ENCODE data around the gene SLC6A19. TPM values are rescaled to one million over a fixed set of nuclear protein-coding genes. Genes with fewer than 3 reads are reported as not detected.

The SLC6A19 gene
- polyA plus RNA-seq, 1 donor: 295 TPM

DNA sequence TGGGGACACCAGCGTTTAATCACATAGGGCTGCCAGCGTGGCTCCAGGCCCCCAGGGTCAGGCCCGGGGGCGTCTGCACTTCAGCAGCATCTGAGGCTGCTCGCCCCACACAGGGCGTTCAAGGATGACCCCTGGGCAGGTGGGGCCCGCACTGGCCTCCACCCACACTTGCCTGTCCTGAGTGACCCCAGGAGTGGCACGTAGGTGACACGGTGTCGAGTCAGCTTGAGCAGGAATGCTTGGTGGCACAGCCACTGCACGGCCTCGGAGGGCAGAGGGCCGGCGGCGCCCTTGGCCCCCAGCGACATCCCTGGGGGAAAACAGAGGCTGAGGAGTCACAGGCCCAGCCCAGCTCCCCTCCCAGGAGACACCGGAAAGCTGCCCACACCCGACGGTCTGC lies 52.8 kb downstream of the SLC6A19 start:
- Histone ChIP-seq H3K36me3 (ENCODE audit: control insufficient read depth, insufficient read depth, low read length) (no peaks in the 10 kb centered on the region), H3K4me3 (ENCODE audit: low read length) (no peak overlapping the region), H3K27ac (ENCODE audit: low read length) (no peak overlapping the region), H3K9me3 (ENCODE audit: control insufficient read depth, low read depth, low read length) (peaks cover 6% of the 10 kb centered on the region), H3K27me3 (ENCODE audit: control insufficient read depth, insufficient read depth, low read length) (no peaks in the 10 kb centered on the region), H3K4me1 (ENCODE audit: control insufficient read depth, insufficient read depth, low read length) (peaks cover 25% of the 10 kb centered on the region)
- no CpG with 5 or more reads among the region's 19 CpGs for WGBS (ENCODE audit: insufficient coverage, low lambda C conversion rate)
- no peak for DNase-seq

DNA sequence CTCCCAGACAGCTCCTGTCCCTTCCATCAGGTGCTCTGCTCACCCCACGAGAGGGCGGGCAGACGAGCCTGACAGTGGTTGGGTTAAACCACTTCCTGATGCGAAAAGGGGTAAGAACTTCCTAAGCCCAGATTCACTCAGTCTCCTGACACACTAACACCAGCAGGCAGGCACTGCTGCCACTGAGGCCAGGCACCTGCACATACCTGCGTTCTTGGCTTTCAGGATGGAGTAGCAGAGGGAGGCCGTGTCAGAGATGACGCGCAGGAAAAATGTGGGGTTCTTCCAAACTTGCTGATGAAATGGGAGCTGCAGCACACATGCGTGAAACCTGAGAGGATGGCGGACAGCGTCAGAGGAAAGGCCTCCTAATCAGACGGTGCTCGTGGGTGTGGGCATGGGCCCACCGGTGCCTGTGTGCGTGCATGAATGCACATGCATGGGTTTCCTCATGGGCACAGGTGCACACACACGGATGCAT lies 53.7 kb downstream of the SLC6A19 start:
- Histone ChIP-seq H3K27me3 (ENCODE audit: control insufficient read depth, insufficient read depth, low read length) (no peaks in the 10 kb centered on the region), H3K36me3 (ENCODE audit: control insufficient read depth, insufficient read depth, low read length) (no peaks in the 10 kb centered on the region), H3K9me3 (ENCODE audit: control insufficient read depth, low read depth, low read length) (peaks cover 6% of the 10 kb centered on the region), H3K4me3 (ENCODE audit: low read length) (no peak overlapping the region), H3K4me1 (ENCODE audit: control insufficient read depth, insufficient read depth, low read length) (peaks cover 21% of the 10 kb centered on the region), H3K27ac (ENCODE audit: low read length) (no peak overlapping the region)
- no peak for DNase-seq
- WGBS (ENCODE audit: insufficient coverage, low lambda C conversion rate): no CpG with 5 or more reads among the region's 16 CpGs

DNA sequence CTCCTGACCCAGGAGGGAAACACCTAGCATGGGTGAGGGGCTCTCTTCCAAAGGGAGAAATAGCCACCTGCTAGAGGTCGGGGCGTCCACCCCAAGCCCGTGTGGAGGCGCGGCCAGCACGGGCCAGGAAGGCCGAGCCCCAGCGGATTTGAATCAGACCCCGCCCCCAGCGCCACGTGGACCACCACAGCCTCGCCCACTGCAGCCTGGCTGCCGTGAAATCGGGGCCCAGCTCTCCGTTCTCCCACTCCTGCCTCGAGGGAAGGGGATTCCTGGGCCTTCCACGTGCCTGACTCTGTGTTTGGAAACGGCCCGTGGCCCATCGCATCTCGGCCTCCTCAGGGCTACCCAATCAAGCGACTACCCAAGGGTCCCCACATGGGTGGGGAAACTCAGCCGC lies 55.4 kb downstream of the SLC6A19 start:
- DNase-seq: no peak
- H3K4me1 ChIP-seq (ENCODE audit: control insufficient read depth, insufficient read depth, low read length): peaks cover 9% of the 10 kb centered on the region
- no peak overlapping the region for H3K4me3 ChIP-seq (ENCODE audit: low read length)
- no CpG with 5 or more reads among the region's 23 CpGs for WGBS (ENCODE audit: insufficient coverage, low lambda C conversion rate)
- no peak overlapping the region for H3K27ac ChIP-seq (ENCODE audit: low read length)
- H3K36me3 ChIP-seq (ENCODE audit: control insufficient read depth, insufficient read depth, low read length): no peaks in the 10 kb centered on the region
- H3K9me3 ChIP-seq (ENCODE audit: control insufficient read depth, low read depth, low read length): peaks cover 9% of the 10 kb centered on the region
- H3K27me3 ChIP-seq (ENCODE audit: control insufficient read depth, insufficient read depth, low read length): no peaks in the 10 kb centered on the region

DNA sequence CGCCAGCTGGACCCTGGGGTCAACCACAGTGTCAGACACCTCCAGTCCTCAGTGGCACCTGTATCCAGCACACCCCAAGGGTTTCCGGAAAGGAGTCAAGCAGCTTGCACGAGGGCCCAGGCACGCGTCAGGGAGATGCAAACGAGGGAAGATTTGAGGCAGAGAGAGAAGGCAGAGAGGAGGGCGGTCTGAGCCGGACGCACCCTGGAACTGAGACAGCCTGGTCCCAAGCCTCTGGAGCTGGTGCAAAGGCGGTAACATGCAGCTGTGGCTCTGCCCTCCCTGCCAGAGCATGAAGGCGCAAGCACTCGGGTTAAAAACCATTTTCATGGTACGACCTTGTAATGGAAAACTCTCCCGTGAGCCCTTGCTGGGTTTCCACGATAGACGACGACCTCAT lies 56.0 kb downstream of the SLC6A19 start:
- no peak overlapping the region for H3K4me3 ChIP-seq (ENCODE audit: low read length)
- WGBS (ENCODE audit: insufficient coverage, low lambda C conversion rate): no CpG with 5 or more reads among the region's 17 CpGs
- H3K9me3 ChIP-seq (ENCODE audit: control insufficient read depth, low read depth, low read length): peaks cover 11% of the 10 kb centered on the region
- H3K36me3 ChIP-seq (ENCODE audit: control insufficient read depth, insufficient read depth, low read length): no peaks in the 10 kb centered on the region
- DNase-seq: no peak
- H3K27ac ChIP-seq (ENCODE audit: low read length): no peak overlapping the region
- H3K4me1 ChIP-seq (ENCODE audit: control insufficient read depth, insufficient read depth, low read length): peaks cover 5% of the 10 kb centered on the region
- no peaks in the 10 kb centered on the region for H3K27me3 ChIP-seq (ENCODE audit: control insufficient read depth, insufficient read depth, low read length)

DNA sequence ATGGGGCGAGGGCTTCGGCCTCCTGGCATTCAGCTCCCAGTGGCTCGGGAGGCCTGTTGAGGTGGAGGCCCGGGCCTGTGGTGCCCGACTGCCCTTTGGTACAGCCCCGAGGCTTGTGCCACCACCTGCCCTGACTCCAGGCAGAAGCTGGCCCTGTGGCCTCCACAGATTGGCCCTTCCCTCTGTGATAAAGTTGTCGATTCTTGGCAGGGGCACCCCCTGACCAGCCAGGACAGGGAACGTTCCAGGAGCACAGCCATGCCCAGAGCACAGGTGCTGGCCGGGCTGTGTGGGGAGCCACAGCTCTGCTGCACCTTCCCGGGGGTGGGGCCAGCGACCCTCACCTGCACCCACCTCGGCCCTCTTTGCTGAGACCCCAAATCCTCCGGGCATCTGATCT lies 56.4 kb downstream of the SLC6A19 start:
- H3K4me3 ChIP-seq (ENCODE audit: low read length): no peak overlapping the region
- H3K27me3 ChIP-seq (ENCODE audit: control insufficient read depth, insufficient read depth, low read length): no peaks in the 10 kb centered on the region
- peaks cover 4% of the 10 kb centered on the region for H3K4me1 ChIP-seq (ENCODE audit: control insufficient read depth, insufficient read depth, low read length)
- no peak for DNase-seq
- no CpG with 5 or more reads among the region's 13 CpGs for WGBS (ENCODE audit: insufficient coverage, low lambda C conversion rate)
- peaks cover 16% of the 10 kb centered on the region for H3K9me3 ChIP-seq (ENCODE audit: control insufficient read depth, low read depth, low read length)
- no peak overlapping the region for H3K27ac ChIP-seq (ENCODE audit: low read length)
- H3K36me3 ChIP-seq (ENCODE audit: control insufficient read depth, insufficient read depth, low read length): no peaks in the 10 kb centered on the region

DNA sequence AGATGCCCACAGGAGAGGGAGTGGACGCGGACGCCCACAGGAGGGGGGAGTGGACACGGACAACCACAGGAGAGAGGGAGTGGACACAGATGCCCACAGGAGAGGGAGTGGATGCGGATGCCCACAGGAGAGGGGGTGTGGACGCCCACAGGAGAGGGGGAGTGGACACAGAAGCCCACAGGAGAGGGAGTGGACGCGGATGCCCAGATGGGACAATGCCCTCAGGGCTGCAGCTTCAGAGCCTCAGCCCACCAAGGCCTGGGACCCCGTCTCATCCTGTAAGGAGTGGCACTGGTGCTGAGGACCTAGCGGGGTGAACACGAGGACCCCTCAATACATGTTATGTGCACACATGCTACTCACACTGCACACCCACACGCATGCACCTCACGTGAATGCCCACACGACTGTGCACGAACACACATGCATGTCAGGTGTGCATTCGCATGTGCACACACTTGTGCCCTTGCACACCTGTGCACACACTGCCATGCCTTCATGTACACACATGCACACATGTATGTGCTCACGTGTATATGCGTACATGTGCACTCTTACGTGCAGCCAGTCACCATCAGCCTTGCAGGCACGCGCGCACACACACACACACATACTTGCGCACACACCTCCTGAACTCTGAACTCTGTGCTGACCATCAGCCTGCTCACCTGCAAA lies 58.5 kb downstream of the SLC6A19 start:
- H3K27ac ChIP-seq (ENCODE audit: low read length): no peak overlapping the region
- no peaks in the 10 kb centered on the region for H3K4me1 ChIP-seq (ENCODE audit: control insufficient read depth, insufficient read depth, low read length)
- WGBS (ENCODE audit: insufficient coverage, low lambda C conversion rate): no CpG with 5 or more reads among the region's 23 CpGs
- DNase-seq: no peak
- no peaks in the 10 kb centered on the region for H3K36me3 ChIP-seq (ENCODE audit: control insufficient read depth, insufficient read depth, low read length)
- peaks cover 19% of the 10 kb centered on the region for H3K9me3 ChIP-seq (ENCODE audit: control insufficient read depth, low read depth, low read length)
- no peak overlapping the region for H3K4me3 ChIP-seq (ENCODE audit: low read length)
- no peaks in the 10 kb centered on the region for H3K27me3 ChIP-seq (ENCODE audit: control insufficient read depth, insufficient read depth, low read length)

DNA sequence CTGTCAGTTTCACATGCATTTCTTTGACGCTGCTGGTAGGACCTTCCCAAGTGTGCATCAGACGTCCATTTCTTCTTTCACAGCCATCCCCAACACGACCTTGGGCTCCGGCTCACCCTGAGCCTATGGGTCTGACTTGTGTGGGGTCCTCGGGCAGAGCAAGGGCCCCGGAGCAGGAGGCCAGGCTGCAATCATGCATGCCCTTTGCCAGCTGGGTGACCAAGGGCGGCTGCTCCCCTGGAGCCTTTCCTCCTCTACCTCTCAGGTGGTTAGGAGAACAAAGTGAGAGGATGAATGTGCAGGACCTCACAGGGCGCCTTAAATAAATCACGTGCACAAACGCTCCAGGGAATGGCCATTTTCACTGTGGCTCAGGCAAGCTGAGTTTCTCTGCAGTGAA lies 60.2 kb downstream of the SLC6A19 start:
- Histone ChIP-seq H3K36me3 (ENCODE audit: control insufficient read depth, insufficient read depth, low read length) (no peaks in the 10 kb centered on the region), H3K4me1 (ENCODE audit: control insufficient read depth, insufficient read depth, low read length) (no peaks in the 10 kb centered on the region), H3K27me3 (ENCODE audit: control insufficient read depth, insufficient read depth, low read length) (no peaks in the 10 kb centered on the region), H3K9me3 (ENCODE audit: control insufficient read depth, low read depth, low read length) (peaks cover 19% of the 10 kb centered on the region), H3K27ac (ENCODE audit: low read length) (no peak overlapping the region), H3K4me3 (ENCODE audit: low read length) (no peak overlapping the region)
- DNase-seq: no peak
- WGBS (ENCODE audit: insufficient coverage, low lambda C conversion rate): no CpG with 5 or more reads among the region's 10 CpGs

DNA sequence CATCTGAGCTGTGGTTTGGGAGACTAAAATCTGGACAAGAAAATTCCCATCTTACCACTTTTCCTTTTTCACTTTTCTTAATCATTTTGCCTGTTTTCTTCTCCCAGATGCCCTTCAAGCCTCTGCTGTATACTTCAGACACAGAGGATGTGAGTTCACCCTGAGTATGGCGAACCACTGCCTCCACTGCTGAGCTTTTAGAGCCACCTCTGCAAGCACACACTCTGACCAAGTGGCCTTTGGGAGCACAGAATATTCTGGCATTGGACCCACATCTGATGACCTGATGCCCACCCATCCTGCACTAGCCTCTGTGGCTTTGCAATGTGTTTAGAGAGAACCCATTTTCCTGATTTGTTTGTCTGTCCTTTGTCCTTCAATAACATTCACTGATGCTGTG lies 61.0 kb downstream of the SLC6A19 start:
- Histone ChIP-seq H3K27me3 (ENCODE audit: control insufficient read depth, insufficient read depth, low read length) (no peaks in the 10 kb centered on the region), H3K9me3 (ENCODE audit: control insufficient read depth, low read depth, low read length) (peaks cover 19% of the 10 kb centered on the region), H3K4me1 (ENCODE audit: control insufficient read depth, insufficient read depth, low read length) (no peaks in the 10 kb centered on the region), H3K27ac (ENCODE audit: low read length) (no peak overlapping the region), H3K36me3 (ENCODE audit: control insufficient read depth, insufficient read depth, low read length) (no peaks in the 10 kb centered on the region), H3K4me3 (ENCODE audit: low read length) (no peak overlapping the region)
- DNase-seq: peak in 1 of 2 donors; percentile 15
- WGBS (ENCODE audit: insufficient coverage, low lambda C conversion rate): no CpG with 5 or more reads among the region's 1 CpG

DNA sequence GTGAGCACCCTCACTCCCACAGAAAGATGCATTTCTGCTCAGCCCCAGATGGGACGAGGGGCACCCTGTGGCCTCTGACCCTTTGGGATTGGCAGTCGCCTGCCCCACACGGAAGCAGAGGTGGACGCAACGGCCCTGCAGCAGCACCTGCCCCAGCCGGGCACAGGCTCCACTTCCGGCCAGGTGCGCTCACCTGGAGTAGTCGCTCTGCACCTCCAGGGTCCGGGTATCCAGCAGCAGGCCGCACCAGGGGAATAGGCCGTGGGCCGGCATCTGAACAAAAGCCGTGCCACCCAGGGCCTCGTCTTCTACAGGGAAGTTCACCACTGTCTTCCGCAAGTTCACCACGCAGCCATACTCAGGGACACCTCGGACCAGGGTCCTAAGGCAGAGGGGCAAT lies 62.8 kb downstream of the SLC6A19 start:
- no CpG with 5 or more reads among the region's 18 CpGs for WGBS (ENCODE audit: insufficient coverage, low lambda C conversion rate)
- no peaks in the 10 kb centered on the region for H3K4me1 ChIP-seq (ENCODE audit: control insufficient read depth, insufficient read depth, low read length)

DNA sequence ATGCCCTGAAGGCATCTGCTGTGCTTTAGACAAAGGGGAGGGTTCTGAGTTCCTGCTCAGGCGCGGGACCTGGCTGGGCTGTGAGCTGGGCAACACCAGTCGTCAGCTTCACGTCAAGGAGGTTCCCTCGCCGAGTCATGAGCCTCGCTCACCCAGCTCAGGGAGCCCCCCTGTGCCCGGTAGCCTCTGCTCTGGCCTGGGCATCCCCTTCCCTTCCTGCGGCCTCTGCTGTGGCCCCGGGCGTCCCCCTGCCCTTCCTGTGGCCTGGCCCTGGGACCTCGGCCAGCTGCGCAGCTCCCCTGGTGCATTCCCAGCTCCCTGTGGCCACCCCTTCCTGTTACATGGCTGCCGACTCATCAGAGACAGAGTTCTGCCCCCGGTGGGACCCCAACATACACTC lies 63.6 kb downstream of the SLC6A19 start:
- Histone ChIP-seq H3K27ac (ENCODE audit: low read length) (no peak overlapping the region), H3K4me1 (ENCODE audit: control insufficient read depth, insufficient read depth, low read length) (no peaks in the 10 kb centered on the region), H3K36me3 (ENCODE audit: control insufficient read depth, insufficient read depth, low read length) (no peaks in the 10 kb centered on the region), H3K4me3 (ENCODE audit: low read length) (no peak overlapping the region), H3K9me3 (ENCODE audit: control insufficient read depth, low read depth, low read length) (peaks cover 19% of the 10 kb centered on the region), H3K27me3 (ENCODE audit: control insufficient read depth, insufficient read depth, low read length) (no peaks in the 10 kb centered on the region)
- no CpG with 5 or more reads among the region's 15 CpGs for WGBS (ENCODE audit: insufficient coverage, low lambda C conversion rate)
- DNase-seq: no peak

More for the DNA sequence above, 62.8 kb downstream of the SLC6A19 start:
- DNase-seq: no peak
- no peak overlapping the region for H3K27ac ChIP-seq (ENCODE audit: low read length)
- H3K4me3 ChIP-seq (ENCODE audit: low read length): no peak overlapping the region
- no peaks in the 10 kb centered on the region for H3K27me3 ChIP-seq (ENCODE audit: control insufficient read depth, insufficient read depth, low read length)
- peaks cover 19% of the 10 kb centered on the region for H3K9me3 ChIP-seq (ENCODE audit: control insufficient read depth, low read depth, low read length)
- no peaks in the 10 kb centered on the region for H3K36me3 ChIP-seq (ENCODE audit: control insufficient read depth, insufficient read depth, low read length)

Data from large intestine (tissue), 3 donors.